Adrenal gland (tissue), 5 donors: ENCODE data around the gene TSPAN15.

Experiments used
- CTCF ChIP-seq, 6 experiments: fragments of 450-650 bp in 4 of 6; fragments of 200-600 bp in 2 of 6; sonication (generic) in 1 of 6; IDR thresholded peaks; 1 replicate in 5 of 6; 2 replicates in 1 of 6; pipeline versions ENCODE4 v1.5.1 to v1.8.0; 2016 to 2021; ENCODE audit warnings: antibody characterized with exemption in 6 of 6, mild to moderate bottlenecking in 2 of 6, moderate library complexity in 1 of 6
- POLR2A ChIP-seq, 2 donors: fragments of 450-650 bp; IDR thresholded peaks; one replicate each; pipeline ENCODE4 v1.6.1; 2017; ENCODE audit warnings: antibody characterized with exemption in 2 of 2, mild to moderate bottlenecking in 2 of 2, moderate library complexity in 1 of 2
- donor health status: DM: no; HTN: no; CAD: no.

- TF ChIP-seq CTCF (IDR thresholded peaks at IDR 0.05) (no peak), POLR2A (IDR thresholded peaks at IDR 0.05) (no peak)
Measured at GRCh38 chr10:69554611-69555010, 103.3 kb downstream of the TSPAN15 start.
